Duodenal mucosa (tissue), 2 donors: ENCODE measurements around the gene CHSY1.
A peak's percentile ranks its signal among the peaks of the same experiment; 100 is the strongest.
"Not testable (repeated sequence)": the region's sequence is repeated elsewhere in the genome, so short reads cannot be mapped to it uniquely, and the experiment has no call there.

ENCODE experiments used
- H3K27ac ChIP-seq: one replicate; pipeline ENCODE4 v1.7.0; 2013; ENCODE audit warnings: low read depth, low read length
- H3K27me3 ChIP-seq, 2 donors: one replicate each; pipeline ENCODE4 v1.7.0; 2013; ENCODE audit warnings: low read length in 2 of 2, control low read depth in 1 of 2; ENCODE audit not compliant: insufficient read depth in 2 of 2, control insufficient read depth in 1 of 2
- H3K36me3 ChIP-seq, 2 donors: one replicate each; pipeline ENCODE4 v1.7.0; 2013; ENCODE audit warnings: low read length in 2 of 2, control low read depth in 1 of 2; ENCODE audit not compliant: insufficient read depth in 2 of 2, control insufficient read depth in 1 of 2
- H3K4me1 ChIP-seq, 2 donors: one replicate each; pipeline ENCODE4 v1.7.0; 2013; ENCODE audit warnings: low read length in 2 of 2, control low read depth in 1 of 2; ENCODE audit not compliant: insufficient read depth in 2 of 2, control insufficient read depth in 1 of 2
- H3K4me3 ChIP-seq, 2 donors: one replicate each; pipeline ENCODE4 v1.7.0; 2013; ENCODE audit warnings: low read length in 2 of 2, low read depth in 1 of 2
- H3K9ac ChIP-seq, 2 donors: one replicate each; pipeline ENCODE4 v1.7.0; 2013; ENCODE audit warnings: low read length in 2 of 2, low read depth in 1 of 2
- H3K9me3 ChIP-seq, 2 donors: one replicate each; pipeline ENCODE4 v1.7.0; 2013; ENCODE audit warnings: low read length in 2 of 2, control low read depth in 1 of 2; ENCODE audit not compliant: control insufficient read depth in 1 of 2

Gene CHSY1

DNA sequence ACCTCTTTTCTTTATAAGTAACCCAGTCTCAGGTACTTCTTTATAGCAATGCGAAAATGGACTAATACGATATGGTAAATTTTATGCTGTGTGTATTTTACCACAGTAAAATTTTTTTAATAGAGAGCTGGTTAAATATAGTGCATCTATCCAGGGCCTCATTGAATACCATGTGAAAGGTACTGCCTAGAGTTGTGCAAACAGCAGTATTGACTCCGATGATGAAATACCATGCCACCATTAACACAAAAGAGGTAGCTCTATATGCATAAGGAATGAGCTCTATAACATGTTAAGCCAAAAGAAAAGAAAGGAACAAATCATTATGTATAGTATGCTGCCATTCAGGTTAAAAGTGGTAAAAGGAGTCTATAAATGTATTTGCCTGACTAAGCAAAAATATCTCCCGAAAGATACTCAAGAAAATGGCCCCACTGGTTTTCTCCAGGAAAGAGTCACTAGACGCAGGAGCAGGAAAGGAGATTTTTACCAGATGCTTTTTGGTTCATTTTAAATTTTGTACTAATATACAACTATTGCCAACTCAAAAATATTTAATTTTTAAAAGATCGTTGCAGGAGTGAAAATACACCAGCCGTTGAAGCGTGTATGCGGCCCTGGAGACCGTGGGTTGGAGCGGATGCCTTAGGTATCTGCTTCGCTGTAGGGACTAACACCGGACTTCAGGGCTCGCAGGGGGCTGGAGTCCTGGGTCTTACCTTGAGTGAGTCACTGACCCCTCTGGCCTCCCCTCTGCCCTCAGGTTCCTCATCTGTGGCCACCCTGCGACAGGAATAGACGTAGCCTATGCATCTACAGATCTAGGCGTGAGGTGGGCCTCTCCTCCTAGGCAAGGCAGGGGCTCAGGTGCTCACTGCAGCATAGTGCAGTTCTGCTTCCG is 120.1 kb downstream of the CHSY1 start:
- no peaks in the 10 kb centered on the region for H3K27me3 ChIP-seq
- H3K36me3 ChIP-seq, result no peaks in the 10 kb centered on the region
- H3K4me1 ChIP-seq, result peaks cover 15 to 26% of the 10 kb centered on the region in 2 donors
- H3K4me3 ChIP-seq, result no peak overlapping the region
- peaks cover 0 to 5% of the 10 kb centered on the region in 2 donors for H3K9me3 ChIP-seq
- no peak overlapping the region for H3K27ac ChIP-seq
- no peak overlapping the region for H3K9ac ChIP-seq

DNA sequence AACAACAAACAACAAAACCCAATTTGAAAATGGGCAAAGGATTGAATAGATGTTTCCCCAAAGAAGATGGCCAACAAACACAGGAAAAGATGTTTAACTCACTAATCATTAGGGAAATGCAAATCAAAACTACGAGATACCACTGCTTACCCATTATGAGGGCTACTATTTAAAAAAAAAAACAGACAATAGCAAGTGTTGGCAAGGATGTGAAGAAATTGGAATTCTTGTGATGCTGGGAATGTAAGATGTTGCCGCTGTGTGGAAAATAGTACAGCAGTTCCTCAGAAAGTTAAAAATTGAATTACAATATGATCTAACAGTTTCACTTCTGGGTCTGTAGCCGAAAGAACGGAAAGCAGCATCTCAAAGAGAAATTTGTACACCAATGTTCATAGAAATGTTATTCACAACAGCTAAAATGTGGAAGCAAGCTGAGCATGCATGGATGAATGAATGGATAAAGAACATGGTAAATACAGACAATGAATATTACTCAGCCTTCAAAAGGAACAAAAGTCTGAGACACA is 121.9 kb downstream of the CHSY1 start:
- peaks cover 15 to 27% of the 10 kb centered on the region in 2 donors for H3K4me1 ChIP-seq
- no peak overlapping the region for H3K4me3 ChIP-seq
- H3K27ac ChIP-seq, result no peak overlapping the region
- no peaks in the 10 kb centered on the region for H3K27me3 ChIP-seq
- H3K36me3 ChIP-seq, result no peaks in the 10 kb centered on the region
- H3K9ac ChIP-seq, result no peak overlapping the region
- H3K9me3 ChIP-seq, result peaks cover 0 to 5% of the 10 kb centered on the region in 2 donors

DNA sequence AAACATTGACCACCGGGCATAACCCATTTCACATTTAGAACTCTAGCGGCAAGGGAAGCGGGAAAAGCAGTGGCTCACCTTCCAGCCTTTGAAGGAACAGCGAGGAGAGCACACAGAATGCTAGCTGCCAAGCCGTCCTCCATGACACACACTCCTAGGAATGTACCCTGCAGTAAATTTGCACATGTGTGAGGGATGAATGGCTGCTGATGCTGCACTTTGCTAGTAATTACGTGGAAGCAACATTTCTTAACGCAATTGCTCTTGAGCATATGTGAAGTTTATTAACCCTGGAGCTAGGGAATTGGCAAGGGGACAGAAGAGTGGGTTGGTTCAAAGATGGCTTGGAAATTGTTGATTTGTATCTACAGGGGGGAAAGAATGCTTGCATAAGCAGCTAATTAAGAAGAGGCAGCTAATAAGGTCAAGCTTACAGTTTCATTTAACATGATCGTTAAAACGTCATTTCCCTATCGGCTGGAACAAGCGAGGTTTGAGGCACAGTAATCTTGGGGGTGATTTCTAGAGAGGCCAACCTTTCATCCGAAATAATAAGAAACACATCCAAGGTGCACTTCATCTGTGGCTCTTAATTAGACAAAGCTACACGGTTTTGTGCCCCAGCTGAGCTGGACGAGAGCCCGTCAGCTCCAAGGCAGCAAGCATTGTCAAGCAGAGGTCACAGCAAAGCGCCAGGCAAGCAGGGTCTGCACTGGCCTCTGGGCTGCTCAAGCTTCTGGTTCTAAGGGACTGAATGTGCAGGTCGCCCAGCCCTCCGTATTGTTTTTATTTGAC is 123.4 kb downstream of the CHSY1 start:
- H3K4me3 ChIP-seq, result no peak overlapping the region
- H3K9ac ChIP-seq, result no peak overlapping the region
- H3K27me3 ChIP-seq, result no peaks in the 10 kb centered on the region
- peaks cover 17 to 27% of the 10 kb centered on the region in 2 donors for H3K4me1 ChIP-seq
- no peaks in the 10 kb centered on the region for H3K9me3 ChIP-seq
- H3K27ac ChIP-seq, result no peak overlapping the region
- H3K36me3 ChIP-seq, result no peaks in the 10 kb centered on the region

DNA sequence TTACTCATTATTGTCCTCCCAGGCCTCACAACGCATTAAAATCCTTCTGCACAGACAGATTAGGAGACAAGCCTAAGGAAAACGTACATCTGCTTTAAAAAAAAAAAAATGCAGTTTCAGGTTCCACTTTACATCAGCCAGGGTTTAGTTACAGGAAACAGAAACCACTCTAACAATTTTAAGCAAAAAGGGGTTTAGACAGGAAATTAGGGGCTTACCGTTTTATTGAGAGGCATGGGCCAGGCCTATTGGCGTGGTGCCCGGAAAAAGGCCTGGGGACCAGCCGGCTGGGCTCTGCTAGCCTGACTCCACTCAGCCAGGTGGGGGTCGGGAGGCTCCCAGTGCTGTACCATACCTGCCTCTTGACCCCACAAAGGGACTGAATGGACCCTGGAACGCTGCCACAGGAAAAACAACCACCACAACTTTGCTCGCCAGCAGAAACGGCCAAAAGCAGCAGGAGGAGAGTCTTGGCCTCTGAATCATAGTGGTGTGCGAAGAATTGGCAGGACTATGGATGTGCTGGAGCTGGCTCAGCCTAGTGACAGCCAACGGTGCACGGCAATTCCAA is 124.3 kb downstream of the CHSY1 start:
- Histone ChIP-seq H3K27me3 (no peaks in the 10 kb centered on the region), H3K4me3 (peak overlapping the region in 1 of 2 donors; percentile 43), H3K36me3 (no peaks in the 10 kb centered on the region), H3K9ac (peak overlapping the region; percentile 52 to 54), H3K4me1 (peaks cover 18 to 27% of the 10 kb centered on the region in 2 donors), H3K27ac (peak overlapping the region; percentile 41), H3K9me3 (no peaks in the 10 kb centered on the region)

DNA sequence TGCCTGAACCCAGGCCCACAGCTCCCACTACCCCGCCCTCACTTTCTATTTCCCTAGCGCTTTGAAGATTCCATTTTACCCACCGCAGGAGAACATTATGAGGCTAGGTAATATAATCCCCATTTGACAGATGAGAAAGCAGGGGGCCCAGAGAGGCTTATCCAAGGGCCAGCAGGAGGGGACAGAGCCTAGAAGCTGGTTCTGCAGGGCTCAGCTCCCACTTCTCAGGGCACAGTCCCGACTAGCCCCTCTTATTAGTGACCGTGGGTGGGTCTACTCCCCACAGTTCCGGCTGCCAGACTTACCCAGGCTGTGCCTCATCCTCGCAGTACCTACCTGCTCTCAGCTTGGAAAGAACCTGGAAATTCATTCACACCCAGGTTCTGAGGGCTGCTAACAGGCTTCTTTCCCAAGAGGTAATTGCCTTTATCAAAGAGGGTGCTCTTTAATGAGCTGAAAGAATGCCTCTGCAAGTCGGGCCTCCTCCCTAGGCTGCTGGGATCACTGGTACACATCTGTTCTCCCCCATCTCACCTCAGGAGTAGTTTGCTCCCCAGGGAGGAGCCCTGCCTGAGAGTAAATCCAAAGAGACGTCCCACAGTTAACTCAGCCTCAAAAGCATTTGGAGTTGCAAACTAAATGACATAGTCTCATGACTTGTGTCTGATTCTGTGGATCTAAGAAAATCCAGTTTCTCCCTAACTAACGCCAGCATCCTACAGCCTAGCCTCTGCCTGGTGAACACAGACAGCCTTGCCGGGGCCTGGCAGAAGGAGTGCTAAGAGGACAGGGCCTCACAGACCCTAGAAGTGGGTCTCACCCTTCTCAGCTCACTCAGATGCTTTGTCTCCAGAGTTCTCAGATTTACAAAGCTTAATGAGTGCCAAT is 125.0 kb downstream of the CHSY1 start:
- H3K9ac ChIP-seq, result peak overlapping the region; percentile 52 to 54
- peaks cover 25 to 33% of the 10 kb centered on the region in 2 donors for H3K4me1 ChIP-seq
- peak overlapping the region in 1 of 2 donors; percentile 43 for H3K4me3 ChIP-seq
- peak overlapping the region; percentile 41 for H3K27ac ChIP-seq
- no peaks in the 10 kb centered on the region for H3K27me3 ChIP-seq
- H3K9me3 ChIP-seq, result no peaks in the 10 kb centered on the region
- no peaks in the 10 kb centered on the region for H3K36me3 ChIP-seq

DNA sequence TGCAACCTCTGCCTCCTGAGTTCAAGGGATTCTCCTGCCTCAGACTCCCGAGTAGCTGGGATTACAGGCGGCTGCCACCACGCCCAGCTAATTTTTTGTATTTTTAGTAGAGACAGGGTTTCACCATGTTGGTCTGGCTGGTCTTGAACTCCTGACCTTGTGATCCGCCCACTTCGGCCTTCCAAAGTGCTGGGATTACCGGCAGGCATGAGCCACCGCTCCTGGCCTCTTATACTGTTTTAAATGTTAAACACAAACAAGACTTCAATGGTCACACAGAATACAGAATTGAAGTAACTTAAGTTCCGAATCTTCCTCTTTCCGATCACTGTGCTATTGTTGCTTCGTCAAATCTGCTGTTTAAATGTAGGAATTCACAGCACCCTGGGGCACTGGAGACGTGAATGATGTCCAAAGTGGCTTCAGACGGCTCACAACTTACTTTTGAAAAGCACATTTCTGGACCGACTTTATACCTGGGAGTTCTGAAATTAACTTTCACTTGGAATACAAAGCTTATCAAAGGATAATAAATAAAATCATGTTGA is 125.9 kb downstream of the CHSY1 start:
- H3K36me3 ChIP-seq, H3K4me3 ChIP-seq, H3K9me3 ChIP-seq, H3K27me3 ChIP-seq, H3K9ac ChIP-seq, H3K27ac ChIP-seq: not testable (repeated sequence)
- H3K4me1 ChIP-seq, result peaks cover 29 to 34% of the 10 kb centered on the region in 2 donors
